Measurements from ENCODE around the gene KRTAP5-3.

The KRTAP5-3 gene

DNA sequence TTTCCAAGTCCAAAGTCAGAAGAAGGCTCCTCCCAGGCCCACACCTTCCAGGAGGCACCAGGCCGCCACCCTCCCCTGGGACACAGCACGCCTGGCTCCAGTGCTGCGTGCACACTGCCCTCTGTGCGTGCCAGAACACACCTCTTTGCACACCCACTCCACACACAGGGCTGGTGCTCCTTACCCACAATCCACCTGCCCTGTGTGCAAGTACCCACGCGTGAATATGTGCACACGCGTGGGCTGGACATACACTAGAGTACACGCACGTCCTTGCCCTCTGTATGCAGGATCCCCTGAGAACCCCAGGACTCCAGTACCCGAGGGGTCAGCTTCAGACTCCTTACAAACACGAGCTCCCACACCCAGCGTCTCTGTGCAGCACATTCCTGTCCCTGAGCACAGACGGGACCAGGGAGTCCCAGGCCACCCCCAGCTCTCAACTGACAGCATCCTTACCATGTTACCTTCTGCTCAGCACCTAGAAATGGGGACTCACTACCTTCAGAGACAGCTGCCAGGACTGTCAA, 38.9 kb downstream of the KRTAP5-3 start:
- peaks cover 30% of the 10 kb centered on the region for H3K4me1 Mint-ChIP-seq
- no peak for ATAC-seq
- H3K36me3 Mint-ChIP-seq, result no peaks in the 10 kb centered on the region
- H3K27me3 Mint-ChIP-seq, result peaks cover 17% of the 10 kb centered on the region
- no peak overlapping the region for H3K4me3 Mint-ChIP-seq
- H3K9me3 Mint-ChIP-seq, result no peaks in the 10 kb centered on the region
- H3K27ac Mint-ChIP-seq, result no peak overlapping the region

DNA sequence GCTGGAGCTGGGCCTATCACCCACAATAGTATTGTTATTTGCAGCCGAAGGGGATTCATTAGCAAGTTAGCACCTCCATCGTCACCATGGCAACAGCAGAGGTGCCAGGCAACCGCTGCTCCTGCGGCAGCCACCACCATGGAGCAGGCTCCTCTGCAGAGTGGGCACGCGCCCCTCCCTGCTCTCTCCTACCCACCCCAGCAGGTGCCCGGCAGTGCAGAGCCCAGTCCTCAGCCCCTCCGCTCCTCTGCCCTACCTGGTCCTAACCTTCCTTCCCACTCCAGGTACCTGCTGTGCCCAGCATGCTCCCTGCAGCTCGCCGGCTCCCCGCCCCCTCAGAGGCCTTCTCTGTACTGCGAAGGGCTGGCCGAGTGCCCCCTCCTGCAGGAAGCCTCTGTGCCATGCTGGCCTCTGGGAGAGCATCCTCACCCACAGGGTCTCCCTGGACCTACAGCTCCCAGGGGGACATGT, 39.8 kb downstream of the KRTAP5-3 start:
- H3K27me3 Mint-ChIP-seq, result peaks cover 17% of the 10 kb centered on the region
- no peaks in the 10 kb centered on the region for H3K36me3 Mint-ChIP-seq
- no peak overlapping the region for H3K4me3 Mint-ChIP-seq
- peaks cover 22% of the 10 kb centered on the region for H3K4me1 Mint-ChIP-seq
- ATAC-seq, result no peak
- no peak overlapping the region for H3K27ac Mint-ChIP-seq
- no peaks in the 10 kb centered on the region for H3K9me3 Mint-ChIP-seq

DNA sequence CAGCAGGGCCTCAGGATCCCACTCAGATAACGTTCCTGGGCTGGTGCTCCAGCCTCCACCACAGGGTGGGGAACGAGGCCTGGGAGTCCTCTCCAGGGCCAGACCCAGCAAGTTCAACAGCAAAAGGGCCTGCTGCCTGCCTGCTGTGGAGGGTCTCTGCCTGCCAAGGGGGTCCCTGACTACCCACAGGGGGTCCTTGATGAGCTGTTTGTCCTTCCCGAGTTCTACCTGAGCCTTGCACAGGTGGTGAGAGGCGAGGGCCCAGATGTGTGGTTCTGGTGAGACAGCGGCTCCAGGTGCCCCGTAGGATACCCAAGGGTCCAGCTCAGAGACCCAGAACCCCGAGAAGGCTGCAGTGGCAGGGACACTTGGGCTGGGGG, 40.6 kb downstream of the KRTAP5-3 start:
- no peaks in the 10 kb centered on the region for H3K9me3 Mint-ChIP-seq
- H3K36me3 Mint-ChIP-seq, result no peaks in the 10 kb centered on the region
- H3K4me1 Mint-ChIP-seq, result peaks cover 18% of the 10 kb centered on the region
- no peak overlapping the region for H3K4me3 Mint-ChIP-seq
- peaks cover 17% of the 10 kb centered on the region for H3K27me3 Mint-ChIP-seq
- no peak for ATAC-seq
- no peak overlapping the region for H3K27ac Mint-ChIP-seq

DNA sequence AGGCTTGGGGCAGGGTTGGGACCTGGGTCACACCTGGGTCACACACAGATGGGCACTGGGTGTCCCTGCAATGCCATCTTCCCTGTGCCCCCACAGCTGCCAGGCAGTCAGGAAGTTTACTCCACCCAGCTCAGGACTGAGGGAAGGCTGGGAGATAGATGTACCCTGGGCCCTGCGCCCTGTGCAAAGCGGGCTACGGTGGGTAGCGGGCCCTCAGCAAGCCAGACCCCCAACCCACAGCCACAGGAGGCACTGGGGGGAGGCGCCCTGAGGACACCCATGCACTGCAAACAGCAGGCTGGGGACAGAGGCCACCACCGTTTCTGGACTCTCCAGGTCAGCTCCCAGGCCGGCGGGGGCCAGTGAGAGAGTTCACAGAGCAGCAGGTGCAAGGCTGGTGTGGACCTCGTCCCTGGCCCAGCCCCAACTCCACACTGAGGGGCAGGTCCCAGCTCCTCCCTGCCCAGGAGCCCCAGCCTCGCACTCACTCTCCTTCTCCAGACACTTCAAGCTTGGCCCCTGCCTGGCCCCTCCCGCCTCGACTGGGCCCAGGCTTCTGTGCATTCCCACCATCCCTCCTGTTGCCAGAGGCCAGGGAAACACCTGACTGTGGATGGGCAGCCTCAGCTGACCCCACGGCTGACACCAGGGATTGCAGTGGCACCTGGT, 41.1 kb downstream of the KRTAP5-3 start:
- H3K27me3 Mint-ChIP-seq, result peaks cover 17% of the 10 kb centered on the region
- no peak for ATAC-seq
- H3K4me3 Mint-ChIP-seq, result no peak overlapping the region
- no peak overlapping the region for H3K27ac Mint-ChIP-seq
- peaks cover 18% of the 10 kb centered on the region for H3K4me1 Mint-ChIP-seq
- H3K9me3 Mint-ChIP-seq, result no peaks in the 10 kb centered on the region
- no peaks in the 10 kb centered on the region for H3K36me3 Mint-ChIP-seq

DNA sequence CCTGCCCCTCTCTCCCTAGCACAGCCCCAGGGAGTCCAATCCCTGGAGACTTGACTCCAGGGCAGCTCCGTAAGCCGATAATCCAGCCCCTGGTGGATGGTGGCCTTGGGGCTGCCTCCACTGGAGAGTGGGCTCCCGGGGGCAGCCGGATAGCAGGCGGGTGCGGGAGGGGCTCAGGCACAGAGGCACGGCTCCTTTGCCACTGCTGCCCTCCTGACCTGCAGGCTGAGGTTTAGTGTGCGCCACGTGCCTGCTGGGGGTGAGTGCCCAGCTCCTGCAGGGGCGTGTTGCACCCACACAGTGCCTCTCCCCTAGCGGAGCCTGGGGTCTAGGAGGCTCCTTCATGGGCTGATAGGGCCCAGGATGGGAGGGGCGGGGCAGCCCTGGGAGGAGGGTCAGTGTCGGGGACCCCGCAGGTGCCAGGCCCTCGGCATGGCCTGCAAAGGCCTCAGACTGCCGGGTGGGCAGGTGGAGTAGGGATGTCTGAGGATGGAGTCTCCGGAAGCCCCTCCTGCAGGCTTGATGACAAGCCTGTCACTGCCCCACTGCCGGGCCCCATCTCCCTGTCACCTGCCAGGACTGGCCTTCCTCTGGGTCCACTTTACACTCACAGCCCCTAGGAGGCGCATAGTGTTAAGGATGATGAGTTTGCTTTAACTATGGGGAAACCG, 41.7 kb downstream of the KRTAP5-3 start:
- no peak overlapping the region for H3K4me3 Mint-ChIP-seq
- no peaks in the 10 kb centered on the region for H3K36me3 Mint-ChIP-seq
- H3K27ac Mint-ChIP-seq, result no peak overlapping the region
- H3K9me3 Mint-ChIP-seq, result no peaks in the 10 kb centered on the region
- peaks cover 18% of the 10 kb centered on the region for H3K4me1 Mint-ChIP-seq
- no peak for ATAC-seq
- H3K27me3 Mint-ChIP-seq, result peaks cover 23% of the 10 kb centered on the region

DNA sequence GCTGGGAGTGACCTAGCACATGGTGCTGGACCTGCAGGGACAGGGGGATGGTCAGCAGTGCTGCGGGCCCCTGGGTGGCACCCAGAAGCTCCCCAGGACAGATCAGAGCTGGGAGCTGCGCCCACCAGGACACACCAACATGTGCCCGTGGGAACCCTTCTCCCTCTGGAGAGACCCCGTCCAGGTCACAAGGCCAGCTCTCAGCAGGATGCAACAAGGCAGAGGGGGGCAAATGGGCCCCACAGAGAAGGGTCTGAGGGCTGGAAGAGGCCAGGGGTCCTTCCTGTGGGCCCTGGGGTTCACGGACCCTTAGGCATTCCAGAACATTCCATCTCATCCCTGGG, 42.4 kb downstream of the KRTAP5-3 start:
- Mint-ChIP-seq H3K9me3 (no peaks in the 10 kb centered on the region), H3K36me3 (no peaks in the 10 kb centered on the region), H3K4me1 (peaks cover 18% of the 10 kb centered on the region), H3K27ac (no peak overlapping the region), H3K27me3 (peaks cover 25% of the 10 kb centered on the region), H3K4me3 (no peak overlapping the region)
- no peak for ATAC-seq

DNA sequence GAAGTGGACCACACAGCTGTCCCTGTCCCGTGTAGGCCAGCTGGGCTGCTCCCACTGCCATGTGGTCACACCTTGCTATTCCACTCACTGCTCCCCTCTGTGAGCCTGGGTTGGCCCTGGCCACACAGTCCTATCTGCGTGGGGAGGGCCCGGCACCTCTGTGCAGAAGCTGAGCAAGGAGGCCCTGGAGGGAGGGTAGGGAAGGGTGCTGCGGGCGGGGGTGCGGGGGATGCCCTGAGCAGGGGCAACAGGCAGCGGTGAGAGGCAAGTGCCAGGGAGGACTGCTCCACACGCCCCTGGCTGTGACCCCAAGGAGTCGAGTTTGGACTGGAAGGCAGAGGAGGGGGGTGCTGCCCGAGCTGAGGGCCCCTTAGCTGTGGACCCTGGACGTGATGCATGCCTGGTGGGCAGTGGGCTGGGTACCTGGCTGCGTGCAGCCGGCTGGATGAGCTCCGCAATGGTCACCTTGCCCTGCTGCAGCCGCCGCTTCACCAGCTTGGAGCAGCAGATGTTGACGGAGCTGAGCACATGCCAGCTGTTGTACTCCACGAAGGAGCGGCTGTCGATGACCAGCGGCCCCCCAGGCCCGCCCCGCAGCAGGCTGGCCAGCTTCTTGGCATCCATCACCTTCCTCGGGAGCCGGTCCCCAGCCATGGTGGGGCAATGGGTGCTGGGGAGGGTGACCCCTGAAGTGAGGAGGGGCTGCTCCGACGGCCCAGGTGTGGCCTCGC, 42.9 kb downstream of the KRTAP5-3 start:
- Mint-ChIP-seq H3K4me1 (peaks cover 13% of the 10 kb centered on the region), H3K27ac (no peak overlapping the region), H3K9me3 (no peaks in the 10 kb centered on the region), H3K27me3 (peaks cover 25% of the 10 kb centered on the region), H3K36me3 (no peaks in the 10 kb centered on the region), H3K4me3 (no peak overlapping the region)
- ATAC-seq, result no peak

DNA sequence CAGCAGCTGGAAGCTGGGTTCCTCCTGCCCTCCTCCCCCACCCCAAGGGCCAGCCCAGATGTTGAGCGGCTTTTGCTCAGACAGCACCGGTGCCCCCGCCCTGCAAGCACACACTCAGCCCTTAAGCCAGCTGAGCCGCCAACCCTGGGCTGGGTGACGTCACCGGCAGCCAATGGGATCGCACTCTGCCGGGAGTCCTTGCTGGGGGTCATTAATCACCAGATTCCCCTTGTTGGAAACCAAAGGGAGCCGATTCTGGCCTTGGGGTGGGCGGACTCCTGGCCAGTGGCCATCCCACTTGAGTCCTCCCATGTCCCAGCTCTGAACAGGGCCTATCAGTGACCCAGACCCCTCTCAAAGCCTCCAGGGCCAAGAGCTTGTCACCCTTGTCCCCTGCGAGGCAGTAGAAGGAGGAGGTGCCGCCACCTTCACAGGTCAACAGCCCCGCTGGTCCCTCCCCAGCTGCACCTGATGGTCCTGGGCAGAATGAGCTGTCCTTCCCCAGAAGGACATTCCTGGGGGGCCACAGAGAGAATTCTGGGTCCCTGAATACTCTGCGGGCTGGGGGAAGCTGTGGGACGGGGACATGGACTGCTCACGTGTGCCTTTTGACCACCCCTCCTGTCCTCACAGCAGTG, 43.6 kb downstream of the KRTAP5-3 start:
- H3K36me3 Mint-ChIP-seq, result no peaks in the 10 kb centered on the region
- no peak for ATAC-seq
- peaks cover 25% of the 10 kb centered on the region for H3K27me3 Mint-ChIP-seq
- no peaks in the 10 kb centered on the region for H3K9me3 Mint-ChIP-seq
- peaks cover 8% of the 10 kb centered on the region for H3K4me1 Mint-ChIP-seq
- no peak overlapping the region for H3K4me3 Mint-ChIP-seq
- H3K27ac Mint-ChIP-seq, result no peak overlapping the region

DNA sequence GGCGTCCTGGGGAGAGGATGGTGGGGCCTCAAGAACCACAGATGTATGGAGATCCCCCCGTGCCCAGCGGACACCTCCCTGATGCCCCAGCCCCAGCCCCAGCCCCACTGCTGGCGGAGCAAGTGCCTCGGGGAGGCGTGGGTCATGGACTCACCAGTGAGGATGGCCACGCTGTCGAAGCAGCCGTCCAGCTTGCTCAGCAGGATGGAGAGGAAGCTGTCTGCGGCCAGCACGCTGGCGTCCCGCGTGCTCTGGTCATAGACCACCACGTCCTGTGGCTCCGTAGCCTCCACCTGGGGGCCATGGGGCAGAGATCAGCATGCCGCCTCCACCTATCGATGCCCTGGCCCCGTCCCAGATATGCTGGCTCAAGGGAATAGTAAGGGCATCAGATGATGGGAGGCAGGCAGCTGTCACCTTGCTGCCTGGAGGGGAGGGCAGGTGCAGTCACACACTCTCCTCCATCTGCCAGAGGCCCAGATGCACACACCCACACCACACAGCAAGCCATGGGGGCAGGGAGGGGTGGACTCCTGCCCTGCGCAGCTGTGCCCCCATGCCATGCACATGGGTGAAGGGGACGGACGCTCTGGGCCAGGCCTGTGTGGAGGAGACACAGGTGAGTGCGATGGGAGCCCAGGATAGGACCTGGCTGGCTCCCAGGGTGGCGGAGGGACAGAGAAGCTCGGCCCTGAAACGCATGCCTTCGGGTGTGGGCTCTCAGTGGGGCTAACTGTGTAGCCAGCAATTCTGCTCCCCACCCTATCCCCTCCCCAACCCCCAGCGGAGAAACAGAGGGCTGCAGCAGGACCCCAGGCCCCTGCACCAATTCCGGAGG, 44.3 kb downstream of the KRTAP5-3 start:
- Mint-ChIP-seq H3K4me1 (peaks cover 9% of the 10 kb centered on the region), H3K27me3 (peaks cover 32% of the 10 kb centered on the region), H3K9me3 (no peaks in the 10 kb centered on the region), H3K27ac (no peak overlapping the region), H3K36me3 (no peaks in the 10 kb centered on the region), H3K4me3 (no peak overlapping the region)
- ATAC-seq, result no peak

DNA sequence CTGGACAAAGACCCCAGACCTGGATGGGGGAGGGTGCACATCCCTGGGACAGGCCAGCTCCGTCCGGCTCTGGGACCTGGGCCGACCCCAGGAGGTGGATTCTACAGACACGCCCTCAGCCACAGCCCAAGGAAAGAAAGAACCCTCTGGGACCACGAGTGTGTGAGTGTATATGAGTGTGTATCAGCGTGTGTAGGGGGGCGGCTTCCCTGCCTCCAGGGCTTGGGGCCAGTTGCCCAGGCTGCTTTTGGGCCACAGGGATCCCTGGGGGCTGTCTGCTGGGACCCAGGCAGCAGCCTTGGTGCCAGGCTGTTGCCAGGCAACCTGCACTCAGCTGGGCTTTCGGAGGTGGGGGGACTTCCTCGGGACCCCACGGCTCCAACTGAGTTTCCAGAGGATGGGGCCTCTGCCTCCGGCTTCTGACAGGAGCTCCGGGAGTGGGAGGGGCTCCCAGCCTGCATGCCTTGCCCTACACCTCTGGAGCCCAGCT, 45.1 kb downstream of the KRTAP5-3 start:
- no peaks in the 10 kb centered on the region for H3K36me3 Mint-ChIP-seq
- peaks cover 14% of the 10 kb centered on the region for H3K4me1 Mint-ChIP-seq
- no peaks in the 10 kb centered on the region for H3K9me3 Mint-ChIP-seq
- peaks cover 36% of the 10 kb centered on the region for H3K27me3 Mint-ChIP-seq
- H3K4me3 Mint-ChIP-seq, result no peak overlapping the region
- H3K27ac Mint-ChIP-seq, result no peak overlapping the region
- ATAC-seq, result no peak

DNA sequence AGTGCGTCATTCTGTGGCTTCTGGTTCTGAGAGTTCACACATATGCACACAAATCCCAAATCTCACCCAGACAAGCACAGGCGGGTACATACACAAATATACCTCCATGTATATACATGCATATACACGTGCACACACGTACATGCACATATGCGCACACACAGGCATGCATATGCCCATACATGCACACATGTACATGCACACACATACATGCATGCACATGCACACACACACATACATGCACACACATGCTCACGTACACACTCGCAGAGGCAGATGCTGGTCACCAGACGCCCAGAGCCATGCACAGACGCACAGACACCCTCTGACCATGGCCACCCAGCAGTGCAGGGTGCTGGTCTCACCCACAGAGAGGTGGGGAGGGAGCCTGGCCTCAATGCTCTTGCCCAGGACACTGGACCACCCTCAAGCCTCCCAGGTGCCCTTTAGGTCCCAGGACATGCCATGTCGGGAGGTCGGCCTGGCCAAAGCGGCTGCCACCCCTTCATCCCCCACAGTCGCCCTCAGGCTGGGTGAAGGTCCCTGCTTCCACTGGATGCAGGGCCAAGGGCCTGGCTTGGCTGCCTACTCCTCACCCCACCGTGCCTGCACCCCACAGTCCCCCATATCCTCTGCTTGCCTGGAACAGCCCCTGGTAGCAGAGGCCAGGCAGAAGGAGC, 45.7 kb downstream of the KRTAP5-3 start:
- Mint-ChIP-seq H3K27ac (no peak overlapping the region), H3K9me3 (no peaks in the 10 kb centered on the region), H3K4me3 (no peak overlapping the region), H3K36me3 (peaks cover 3% of the 10 kb centered on the region), H3K4me1 (peaks cover 14% of the 10 kb centered on the region), H3K27me3 (peaks cover 41% of the 10 kb centered on the region)
- no peak for ATAC-seq

DNA sequence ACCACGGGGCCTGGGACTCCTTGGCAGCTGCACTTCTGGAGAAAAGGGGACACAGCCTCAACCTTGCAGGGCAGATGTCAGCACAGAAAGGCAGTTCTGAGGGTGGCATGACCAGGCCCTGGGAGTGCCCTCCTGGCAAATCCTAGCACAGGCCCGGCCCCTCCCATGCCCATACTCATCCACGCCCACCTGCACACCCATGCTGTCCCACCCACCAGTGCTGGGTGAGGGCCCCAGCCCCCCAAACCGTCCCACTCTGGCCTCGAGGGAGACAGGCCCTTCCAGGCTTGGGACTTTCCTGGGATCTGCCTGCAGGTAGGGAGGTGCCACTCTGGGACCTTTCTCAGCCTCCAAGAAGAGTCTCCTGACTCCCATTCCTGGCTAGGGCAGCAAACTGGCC, 46.3 kb downstream of the KRTAP5-3 start:
- Mint-ChIP-seq H3K27ac (no peak overlapping the region), H3K27me3 (peaks cover 46% of the 10 kb centered on the region), H3K9me3 (no peaks in the 10 kb centered on the region), H3K36me3 (peaks cover 6% of the 10 kb centered on the region), H3K4me1 (peaks cover 14% of the 10 kb centered on the region), H3K4me3 (no peak overlapping the region)
- no peak for ATAC-seq

DNA sequence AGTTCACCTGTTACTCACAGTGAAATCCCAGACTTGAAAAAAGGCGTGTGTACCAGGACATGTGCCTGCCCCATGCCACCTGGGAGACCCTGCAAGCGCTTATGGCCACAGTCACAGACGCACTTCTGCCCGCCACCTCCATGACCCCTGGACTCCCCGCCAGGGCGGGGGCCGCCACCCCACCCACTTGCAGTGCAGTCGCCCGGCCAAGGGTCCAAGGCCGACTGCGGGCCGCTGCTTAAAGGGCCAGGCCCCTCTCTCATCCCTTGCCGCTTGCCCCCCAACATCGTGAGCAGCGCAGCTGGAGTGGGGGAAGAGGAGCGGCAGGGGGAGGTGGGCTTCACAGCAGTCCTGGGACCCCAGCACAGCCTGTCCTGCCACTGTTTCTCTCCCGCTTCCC, 47.0 kb downstream of the KRTAP5-3 start:
- ATAC-seq, result no peak
- Mint-ChIP-seq H3K27ac (no peak overlapping the region), H3K36me3 (peaks cover 6% of the 10 kb centered on the region), H3K4me3 (no peak overlapping the region), H3K4me1 (peaks cover 14% of the 10 kb centered on the region), H3K9me3 (no peaks in the 10 kb centered on the region), H3K27me3 (peaks cover 43% of the 10 kb centered on the region)

DNA sequence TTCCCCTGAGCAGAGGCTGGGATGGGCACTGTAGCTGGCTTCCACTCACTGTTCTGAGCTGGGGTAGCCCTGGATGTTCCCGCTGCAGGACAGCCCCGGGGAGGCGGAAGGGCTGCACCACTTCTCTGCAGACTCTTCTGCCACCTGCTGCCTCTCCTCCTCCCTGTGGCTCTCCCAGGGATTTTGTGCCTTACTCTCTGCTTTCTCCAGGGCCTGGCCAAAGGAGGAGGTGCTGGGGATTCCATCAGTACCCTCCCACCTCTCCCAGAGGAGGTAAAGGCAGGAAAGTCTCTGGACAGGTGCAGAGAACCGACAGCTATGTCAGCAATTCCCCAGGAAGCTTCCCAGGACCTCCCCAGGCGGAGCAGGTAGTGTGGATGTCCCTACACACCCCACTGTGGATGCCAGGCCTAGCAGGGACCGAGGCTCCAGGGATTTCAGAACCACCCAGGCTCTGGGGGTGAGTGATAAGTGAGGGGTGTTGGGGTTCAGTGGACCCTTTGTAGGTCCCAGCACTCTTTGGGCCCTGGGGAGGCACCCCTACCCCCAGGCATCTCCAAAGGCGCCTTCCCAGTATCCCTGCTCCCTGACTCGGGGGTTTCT, 47.5 kb downstream of the KRTAP5-3 start:
- Mint-ChIP-seq H3K27ac (no peak overlapping the region), H3K4me3 (no peak overlapping the region), H3K36me3 (peaks cover 6% of the 10 kb centered on the region), H3K27me3 (peaks cover 41% of the 10 kb centered on the region), H3K9me3 (no peaks in the 10 kb centered on the region), H3K4me1 (peaks cover 14% of the 10 kb centered on the region)
- no peak for ATAC-seq

Measured in stimulated activated memory B cell treated with anti-CD40 and anti-IgM and Interleukin-4, amounts not matched to agents 10 μg/mL and 1 μg/mL and 100 μg/mL, for 72 hours (primary cell).